SW480 (cell line): ENCODE data around the gene SYTL3.
"Not testable (repeated sequence)": the region's sequence is repeated elsewhere in the genome, so short reads cannot be mapped to it uniquely, and the experiment has no call there.

Experiments
- DNase-seq: peaks from one replicate; pipeline ENCODE4 v3.0.0-alpha.2; 2016; ENCODE audit warnings: low spot score

The SYTL3 gene

DNA sequence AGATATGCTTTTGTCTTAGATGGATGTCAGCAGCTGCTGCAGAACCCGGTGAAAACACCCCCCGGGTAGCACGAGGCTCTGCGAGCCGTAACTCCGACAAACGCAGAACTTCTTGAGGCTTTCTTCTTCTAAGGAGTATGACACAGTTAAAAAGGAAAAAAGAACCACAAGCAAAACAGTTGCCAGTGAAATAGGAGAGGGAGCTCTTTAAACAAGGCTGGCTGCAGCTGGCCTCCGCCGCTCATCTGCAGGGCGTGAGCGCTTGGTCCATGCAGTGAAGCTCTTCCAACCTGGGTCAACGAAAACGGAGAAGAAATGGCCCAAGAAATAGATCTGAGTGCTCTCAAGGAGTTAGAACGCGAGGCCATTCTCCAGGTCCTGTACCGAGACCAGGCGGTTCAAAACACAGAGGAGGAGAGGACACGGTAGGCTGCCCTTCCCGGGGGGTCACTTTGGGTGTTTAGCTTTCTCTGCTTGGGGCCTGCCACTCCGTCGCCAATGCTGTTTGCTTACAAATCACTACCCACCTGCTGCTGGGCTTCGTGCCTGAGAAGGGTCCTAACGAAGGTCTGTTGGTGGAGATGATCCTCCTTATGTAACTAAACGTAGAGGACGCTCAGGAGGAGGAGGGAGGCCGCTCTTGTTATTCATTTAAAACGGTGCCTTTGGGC is 13.2 kb downstream of the SYTL3 start:
- no peak for DNase-seq

DNA sequence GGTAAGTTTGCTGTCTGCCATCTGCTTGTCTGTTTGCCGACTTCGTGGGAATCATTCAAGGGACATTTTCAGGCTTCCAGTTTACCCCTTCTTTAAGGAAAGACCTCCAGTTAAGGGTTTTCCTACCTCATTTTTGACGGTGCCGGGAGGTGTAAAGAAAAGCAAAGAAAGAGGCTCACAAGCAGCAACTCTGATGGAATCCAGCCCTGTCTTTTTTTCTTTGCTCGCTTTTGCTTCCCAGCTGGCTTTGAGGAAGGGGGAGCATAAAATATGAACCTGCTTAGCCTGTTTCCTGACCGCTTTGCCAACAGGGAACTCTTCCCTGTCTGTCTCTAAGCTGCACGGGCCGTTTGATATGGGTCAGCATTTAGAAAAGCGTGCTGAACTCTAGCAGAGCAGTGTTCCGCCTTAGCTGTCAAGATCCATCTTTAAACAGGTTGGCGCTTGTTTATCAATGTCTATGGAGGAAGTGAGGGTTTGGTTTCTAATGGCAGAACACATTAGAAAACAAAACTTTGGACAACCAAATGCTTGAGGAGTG is 13.8 kb downstream of the SYTL3 start:
- no peak for DNase-seq

DNA sequence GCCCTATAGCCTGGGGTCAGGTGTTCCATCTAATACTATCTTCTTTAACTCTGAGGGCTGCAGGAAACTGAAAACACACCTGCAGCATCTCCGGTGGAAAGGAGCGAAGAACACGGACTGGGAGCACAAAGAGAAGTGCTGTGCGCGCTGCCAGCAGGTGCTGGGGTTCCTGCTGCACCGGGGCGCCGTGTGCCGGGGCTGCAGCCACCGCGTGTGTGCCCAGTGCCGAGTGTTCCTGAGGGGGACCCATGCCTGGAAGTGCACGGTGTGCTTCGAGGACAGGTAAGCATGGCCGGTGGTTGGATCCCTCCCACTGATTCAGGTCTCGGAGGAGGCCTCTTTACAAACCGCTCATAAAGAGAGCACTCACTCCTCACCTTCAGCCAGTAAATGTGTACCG is 15.5 kb downstream of the SYTL3 start:
- DNase-seq = no peak

DNA sequence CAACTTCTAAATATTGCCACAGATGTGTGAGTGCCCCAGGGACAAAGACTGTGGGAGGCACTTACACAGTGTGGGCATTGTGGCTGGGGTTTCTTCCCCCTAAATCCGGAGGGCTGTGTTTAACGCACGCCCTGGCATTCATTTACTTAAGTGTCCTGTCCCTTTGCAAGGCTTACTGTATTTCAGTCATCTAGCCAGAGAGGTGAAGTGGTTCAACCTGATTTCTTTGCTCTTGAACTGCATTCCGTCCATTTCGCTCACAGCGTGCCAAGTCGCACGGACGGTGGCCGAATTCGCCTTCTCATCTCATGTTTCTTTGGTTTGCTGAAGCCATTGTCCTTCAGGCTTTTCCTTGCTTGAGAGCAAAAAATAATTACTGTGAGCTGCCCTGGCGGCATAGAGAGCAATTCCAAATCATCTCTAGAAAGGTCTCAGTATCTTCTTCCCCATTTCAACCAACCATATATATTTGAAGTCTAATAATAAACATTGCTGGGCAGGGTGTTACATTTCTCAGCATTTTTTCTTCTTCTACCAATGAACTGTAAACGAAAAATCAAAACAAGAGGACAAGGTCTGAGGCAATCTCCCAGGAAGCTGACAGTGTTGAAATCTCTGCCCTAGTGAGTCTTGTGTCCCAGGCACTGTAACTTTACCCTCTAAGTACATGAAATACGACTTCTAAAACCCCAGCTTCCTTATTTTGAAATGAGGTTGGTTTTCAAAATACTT is 16.9 kb downstream of the SYTL3 start:
- DNase-seq = no peak

DNA sequence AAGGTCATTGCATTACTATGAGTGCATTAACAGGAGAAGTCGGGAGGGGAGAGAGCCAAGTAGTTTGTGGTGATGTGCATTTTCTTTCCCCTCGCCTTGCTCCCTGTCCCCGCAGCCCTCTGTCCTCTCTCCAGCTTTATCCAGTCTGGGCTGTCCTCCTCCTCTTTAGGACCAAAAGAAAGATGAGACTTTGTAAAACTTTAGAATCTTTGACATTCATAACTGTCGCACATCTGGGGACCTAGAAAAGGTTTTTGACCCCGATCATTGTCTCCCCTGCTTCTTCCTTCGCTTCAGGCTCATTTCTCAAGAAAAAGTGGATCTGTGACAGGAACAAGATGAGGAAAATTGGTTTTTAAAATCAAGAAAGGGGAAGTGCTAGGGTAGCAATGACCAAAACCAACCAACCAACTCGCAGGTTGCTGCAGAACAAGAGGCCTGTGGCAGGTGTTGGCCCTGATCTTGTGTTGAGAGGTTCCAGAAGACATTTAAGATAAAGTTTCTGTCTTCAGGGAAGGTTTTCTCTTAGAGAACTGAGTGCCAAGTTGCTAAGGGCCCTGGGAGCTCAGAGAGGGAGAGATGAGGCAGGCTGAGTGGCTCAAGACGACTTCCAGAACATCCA is 17.6 kb downstream of the SYTL3 start:
- DNase-seq = no peak

DNA sequence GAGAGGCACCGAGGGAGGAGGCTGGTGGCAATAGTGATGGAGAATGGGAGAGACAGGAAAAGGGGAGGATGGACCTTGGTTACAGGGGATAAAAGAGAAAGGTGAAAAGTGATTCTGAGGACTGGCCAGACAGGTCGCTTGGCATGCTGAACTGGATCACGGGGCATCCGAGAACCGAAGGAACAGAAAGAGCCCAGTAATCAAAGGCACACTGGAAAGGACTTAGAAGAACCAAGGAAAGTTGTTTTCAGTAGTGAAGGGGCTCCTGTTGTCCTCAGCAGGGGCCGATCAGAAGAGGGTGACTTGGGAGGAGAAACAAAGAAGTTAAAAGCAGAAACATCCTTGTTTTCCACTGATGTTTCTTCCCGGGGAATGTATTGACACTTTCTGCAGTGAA is 18.9 kb downstream of the SYTL3 start:
- no peak for DNase-seq

DNA sequence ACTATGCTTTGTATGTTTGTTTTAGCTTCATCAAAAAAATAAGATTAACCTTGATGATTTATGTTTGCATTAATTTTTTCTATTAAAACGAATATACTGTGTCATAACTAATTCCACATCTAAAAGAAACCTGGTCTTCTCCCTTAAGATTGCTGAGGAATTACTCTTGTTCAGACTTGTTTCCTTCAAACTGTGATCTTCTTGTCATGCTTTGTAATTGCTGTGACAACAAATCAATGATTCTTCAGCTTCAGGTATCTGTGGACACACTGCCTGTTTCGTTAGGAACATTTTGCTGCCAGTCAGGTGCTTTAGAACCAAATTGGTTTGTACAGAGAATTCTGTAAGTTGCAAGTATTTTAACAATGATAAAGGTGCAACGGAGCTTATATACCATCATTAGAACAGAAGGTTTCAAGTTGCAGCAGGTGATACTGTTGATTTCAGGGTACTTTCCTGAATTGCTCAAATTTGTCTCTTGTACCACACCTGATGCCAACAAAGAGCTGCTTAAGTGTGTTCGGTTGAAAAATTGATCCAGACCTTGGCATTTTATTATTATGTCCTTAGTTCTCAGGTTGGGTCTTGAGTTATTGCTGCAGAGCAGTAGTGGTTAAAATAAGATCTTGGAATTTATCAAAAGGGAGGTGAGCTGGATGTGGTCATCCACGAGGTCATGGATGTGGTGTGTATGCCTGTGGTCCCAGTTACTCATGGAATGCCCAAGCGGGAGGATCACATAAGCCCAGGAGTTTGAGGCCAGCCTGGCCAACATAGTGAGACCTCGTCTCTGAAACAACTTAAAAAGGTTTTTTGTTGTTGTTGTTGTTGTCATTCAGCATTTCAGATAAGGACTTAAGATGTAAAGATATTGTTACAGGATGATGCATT is 19.5 kb downstream of the SYTL3 start:
- DNase-seq = no peak

DNA sequence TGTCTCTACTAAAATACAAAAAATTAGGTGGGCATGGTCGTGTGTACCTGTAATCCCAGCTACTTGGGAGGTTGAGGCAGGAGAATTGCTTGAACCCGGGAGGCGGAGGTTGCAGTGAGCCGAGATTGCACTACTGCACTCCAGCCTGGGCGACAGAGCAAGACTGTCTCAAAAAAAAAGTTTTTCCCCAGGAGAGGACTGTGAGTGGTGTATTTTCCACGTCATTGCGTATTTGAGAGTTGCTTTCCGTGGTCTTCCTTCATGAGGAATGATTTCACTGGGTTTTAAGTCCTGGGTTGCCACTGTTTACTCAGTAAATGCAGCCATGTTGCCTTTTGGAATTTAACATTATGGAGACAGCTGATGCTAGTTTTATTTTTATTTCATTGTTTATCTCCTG is 22.3 kb downstream of the SYTL3 start:
- DNase-seq = not testable (repeated sequence)

DNA sequence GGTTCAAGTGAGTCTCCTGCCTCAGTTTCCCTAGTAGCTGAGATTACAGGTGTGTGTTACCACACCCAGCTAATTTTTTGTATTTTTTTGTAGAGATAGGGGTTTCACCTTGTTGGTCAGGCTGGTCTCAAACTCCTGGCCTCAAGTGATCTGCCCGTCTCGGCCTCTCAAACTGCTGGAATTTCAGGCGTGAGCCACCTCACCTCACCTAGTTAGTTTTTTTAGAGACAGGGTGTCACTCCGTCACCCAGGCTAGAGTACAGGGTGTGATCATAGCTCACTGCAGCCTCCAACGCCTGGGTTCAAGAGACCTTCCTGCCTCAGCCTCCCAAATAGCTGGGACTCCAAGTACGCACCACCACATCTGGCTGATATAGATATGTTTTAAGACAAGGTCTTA is 22.9 kb downstream of the SYTL3 start:
- no peak for DNase-seq

DNA sequence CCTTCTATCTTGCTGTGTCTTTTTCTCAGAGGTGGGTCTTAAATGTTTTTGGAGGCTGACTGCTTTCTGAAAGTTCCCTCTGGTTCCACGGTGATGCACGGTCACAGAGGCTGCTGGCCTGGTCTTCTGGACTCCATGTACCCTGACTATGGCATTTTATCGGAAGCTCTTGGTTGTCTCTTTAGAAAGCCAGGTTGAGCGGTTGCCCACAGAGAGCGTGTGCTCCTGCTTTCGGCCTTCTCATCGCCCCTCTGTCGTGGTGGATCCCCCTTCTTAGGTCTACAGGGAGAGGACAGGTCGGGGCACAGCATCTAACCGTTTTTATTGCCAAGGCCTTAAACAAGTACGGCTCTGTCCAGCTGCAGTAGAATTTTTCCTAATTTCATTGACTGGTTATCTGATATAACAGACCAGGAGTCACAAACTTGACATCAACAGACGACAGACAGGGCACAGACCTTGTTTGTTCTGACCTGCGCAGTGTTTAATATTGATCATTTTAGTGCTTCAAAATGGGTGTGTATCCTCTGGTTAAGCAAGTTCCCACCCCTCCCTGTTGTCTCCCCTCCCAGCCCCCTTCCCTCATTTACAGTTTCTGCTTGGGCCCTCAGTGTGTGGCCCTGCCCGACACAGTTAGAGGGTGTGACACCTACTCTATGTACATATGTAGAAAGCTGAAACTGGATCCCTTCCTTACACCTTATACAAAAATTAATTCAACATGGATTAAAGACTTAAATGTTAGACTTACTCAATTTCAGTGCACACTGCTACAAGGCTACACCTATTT is 24.7 kb downstream of the SYTL3 start:
- no peak for DNase-seq

DNA sequence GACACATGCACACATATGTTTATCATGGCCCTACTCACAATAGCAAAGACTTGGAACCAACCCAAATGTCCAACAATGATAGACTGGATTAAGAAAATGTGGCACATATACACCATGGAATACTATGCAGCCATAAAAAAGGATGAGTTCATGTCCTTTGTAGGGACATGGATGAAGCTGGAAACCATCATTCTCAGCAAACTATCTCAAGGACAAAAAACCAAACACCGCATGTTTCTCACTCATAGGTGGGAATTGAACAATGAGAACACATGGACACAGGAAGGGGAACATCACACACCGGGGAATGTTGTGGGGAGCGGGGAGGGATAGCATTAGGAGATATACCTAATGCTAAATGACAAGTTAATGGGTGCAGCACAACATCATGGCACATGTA is 27.2 kb downstream of the SYTL3 start:
- DNase-seq = not testable (repeated sequence)

DNA sequence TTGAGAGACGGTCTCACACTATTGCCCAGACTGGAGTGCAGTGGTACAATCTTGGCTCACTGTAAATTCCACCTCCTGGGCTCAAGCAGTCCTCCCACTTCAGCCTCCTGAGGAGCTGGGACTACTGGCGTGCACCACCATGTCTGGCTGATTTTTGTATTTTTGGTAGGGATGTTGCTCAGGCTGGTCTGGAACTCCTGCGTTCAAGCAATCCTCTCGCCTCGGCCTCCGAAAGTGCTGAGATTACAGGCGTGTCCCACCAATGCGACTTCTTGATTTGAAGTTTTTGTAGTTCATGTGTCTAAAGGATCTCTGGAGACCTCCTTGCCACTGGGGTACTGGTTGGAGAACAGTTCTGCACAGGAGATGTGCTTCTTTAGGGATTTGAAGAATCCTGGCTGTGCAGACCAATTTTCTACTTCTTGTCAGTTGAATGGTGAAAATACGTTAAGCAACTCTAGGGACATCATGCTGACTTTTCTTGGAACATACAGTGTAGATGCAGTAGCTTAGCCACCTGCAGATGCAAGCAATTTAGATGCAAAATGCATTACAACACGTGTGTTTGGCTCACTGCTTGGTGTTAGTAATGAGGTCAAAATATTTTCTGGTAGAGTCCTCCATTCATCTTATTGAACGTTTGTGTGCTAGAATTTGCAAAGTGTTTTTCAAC is 28.2 kb downstream of the SYTL3 start:
- DNase-seq = no peak

DNA sequence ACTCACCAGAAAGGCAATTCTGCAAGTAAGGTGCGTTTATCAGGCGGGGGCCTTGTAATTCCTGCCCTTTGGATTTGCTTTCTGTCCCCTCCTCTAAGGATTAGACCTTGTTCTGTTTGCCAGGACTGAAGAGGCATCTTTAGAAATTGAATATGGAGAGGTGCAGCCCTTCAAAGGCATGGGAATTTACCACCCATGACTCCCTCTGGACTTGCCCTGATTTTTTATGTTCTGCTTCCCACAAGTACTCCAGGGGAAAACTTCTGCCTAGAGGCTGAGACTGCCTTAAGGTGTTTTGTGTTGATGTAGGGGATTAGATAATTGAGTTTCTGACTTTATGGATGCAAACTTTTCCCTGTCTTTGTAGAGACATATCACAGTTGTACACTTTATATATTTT is 30.2 kb downstream of the SYTL3 start:
- no peak for DNase-seq

DNA sequence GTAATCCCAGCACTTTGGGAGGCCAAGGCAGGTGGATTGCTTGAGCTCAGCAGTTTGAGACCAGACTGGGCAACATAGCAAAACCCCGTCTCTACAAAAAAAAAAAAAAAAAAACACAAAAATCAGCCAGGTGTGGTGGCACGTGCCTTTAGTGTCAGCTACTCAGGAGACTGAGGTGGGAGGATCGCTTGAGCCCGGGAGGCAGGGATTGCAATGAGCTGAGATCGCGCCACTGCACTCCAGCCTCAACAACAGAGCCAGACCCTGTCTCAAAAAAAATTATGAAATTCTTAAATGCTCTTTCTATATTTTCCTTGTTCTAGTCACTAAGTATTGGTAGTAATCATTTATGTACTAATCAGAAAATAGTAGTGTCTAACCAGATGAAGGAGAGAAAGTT is 30.6 kb downstream of the SYTL3 start:
- DNase-seq = no peak

DNA sequence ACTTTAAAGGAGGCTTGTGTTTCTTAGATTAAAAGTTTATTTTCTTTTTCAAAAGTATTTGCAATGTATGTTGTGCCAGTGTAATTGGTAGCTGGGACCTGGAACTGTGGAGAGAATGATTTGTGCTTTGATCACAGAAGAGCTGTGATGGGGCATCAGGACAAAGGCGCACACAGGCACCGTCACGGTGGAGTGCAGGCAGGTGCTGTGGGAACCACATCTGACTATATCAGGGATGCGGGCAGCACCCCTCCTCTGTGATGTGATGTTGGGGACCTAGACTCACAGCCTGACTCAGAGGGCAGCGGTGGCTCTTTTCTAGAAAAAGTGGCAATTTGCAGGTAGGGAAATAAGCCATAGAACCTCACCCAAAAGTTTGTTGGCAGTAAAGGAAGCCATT is 34.5 kb downstream of the SYTL3 start:
- no peak for DNase-seq

DNA sequence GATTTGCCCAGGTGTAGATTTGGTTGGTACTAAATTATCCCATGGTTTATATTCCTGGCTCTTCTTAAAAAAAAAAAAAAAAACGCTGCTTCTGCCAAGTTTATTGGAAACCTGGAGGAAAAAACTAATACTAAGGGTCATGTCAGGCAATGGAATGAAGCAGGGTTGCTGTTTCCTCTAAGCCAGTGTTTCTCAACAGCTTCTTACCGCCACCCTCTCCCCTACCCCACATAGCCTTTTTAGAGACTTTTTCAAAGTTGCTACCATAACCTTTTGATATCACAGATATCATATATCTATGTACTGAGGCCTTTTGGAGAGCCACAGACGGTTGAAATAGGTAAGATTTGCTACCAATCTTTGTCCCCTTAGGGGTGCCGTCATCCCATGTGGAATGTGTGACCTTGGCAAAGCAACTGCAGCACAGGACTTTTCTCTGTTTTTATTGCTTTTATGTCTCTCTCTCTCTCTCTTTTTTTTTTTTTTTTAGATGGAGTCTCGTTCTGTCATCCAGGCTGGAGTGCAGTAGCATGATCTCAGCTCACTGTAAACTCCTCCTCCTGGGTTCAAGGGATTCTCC is 35.0 kb downstream of the SYTL3 start:
- DNase-seq = no peak

DNA sequence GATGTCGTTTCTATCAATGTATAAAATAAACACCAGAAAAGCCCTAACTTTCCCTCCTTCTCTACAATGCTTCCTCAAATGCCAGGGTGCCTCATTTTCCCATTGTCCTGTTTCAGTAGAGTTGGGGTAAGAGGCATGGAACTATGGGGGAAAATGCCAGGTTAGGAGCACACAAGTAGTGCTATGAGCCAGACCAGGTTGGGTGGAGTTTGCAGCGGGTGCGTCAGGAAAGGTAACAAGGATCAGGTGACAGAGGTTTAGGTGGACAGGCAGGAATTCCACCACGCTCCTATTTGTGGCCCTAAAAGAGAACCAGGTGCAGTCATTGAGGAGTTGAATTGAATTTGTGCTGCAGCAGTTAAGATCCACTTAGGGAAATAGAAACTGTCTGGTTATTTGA is 36.5 kb downstream of the SYTL3 start:
- peak; percentile 30 for DNase-seq

DNA sequence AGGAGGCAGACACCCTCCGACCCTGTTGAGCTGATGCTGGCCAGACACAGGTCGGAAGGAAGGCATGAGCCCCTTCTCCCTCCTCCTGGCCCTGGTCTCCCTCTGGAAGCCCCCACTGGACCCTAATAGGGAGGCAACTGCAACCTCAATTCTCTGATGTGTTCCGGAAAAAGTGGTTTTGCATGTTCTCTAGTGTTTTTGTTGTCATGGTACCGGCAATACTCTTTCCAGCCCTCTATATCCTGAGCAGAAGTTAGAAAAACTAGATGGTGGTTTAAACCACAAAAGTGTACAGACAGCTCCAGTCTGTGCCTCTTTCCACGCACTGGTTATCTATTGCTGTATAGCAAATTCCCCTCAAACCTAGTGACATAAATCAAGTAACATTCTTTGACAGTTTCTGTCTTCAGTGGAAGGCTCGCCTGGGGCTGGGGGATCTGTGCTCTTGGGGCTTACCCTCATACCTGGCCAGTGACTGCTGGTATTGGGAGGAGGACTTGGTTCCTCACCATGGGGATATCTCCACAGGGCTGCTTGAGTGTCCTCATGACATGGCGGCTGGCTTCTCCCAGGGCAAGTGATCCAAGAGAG is 37.0 kb downstream of the SYTL3 start:
- no peak for DNase-seq

DNA sequence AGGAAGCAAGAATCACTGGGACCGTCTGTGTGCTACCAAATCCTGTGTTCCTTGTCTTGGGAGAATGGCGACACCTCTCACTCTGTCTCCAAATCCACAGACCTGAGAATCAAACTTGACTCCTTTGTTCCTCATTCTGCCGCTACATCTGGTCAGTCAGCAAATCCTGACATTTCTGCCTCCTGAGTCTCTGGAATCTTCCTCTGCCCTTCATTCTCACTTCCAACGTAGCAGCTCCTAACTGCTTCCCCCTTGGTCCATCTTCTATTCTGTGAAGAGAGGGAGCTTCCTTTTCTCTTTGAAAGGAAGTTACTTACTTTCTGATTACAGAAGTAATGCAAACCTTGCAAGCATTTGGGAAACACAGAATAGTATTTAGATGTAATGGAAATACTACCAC is 37.7 kb downstream of the SYTL3 start:
- DNase-seq = no peak

DNA sequence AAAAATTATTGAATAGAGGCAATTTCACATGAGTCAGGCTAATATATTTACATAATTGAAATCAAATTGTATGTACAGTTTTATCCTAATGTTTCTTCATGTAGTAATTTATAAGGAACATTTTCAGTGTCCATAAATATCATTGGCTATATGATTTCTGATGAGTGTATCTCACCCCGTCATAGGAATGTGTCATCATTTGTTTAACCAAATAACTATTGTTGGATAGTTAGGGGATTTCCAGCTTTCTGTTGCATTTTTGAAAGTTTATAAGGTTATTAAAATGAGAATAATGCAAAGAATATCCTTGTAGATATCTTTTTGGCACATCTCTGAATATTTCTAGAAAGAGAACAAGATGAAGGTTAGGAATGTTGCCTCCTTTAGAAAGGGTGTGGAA is 39.0 kb downstream of the SYTL3 start:
- no peak for DNase-seq
